SK-N-SH treated with all-trans-retinoic acid at 6 μM for 48 hours (cell line): ENCODE results near the gene ACOT7.

Source experiments
- ARNTL ChIP-seq: fragments of 450-650 bp; formaldehyde crosslinking; IDR thresholded peaks from 2 replicates; pipeline ENCODE4 v1.5.0; 2020; ENCODE audit warnings: low read depth, mild to moderate bottlenecking, moderate library complexity, borderline replicate concordance
- ESRRG ChIP-seq: fragments of 250-450 bp; sonication (Bioruptor Pico); IDR thresholded peaks from 2 replicates; pipeline ENCODE4 v1.6.1; 2021; ENCODE audit warnings: mild to moderate bottlenecking
- OSR1 ChIP-seq: fragments of 250-450 bp; sonication (Bioruptor Pico); IDR thresholded peaks from 2 replicates; pipeline ENCODE4 v1.8.0; 2022; ENCODE audit warnings: moderate library complexity, mild to moderate bottlenecking, inconsistent platforms
- PATZ1 ChIP-seq: fragments of 250-450 bp; sonication (Bioruptor Pico); IDR thresholded peaks from 2 replicates; pipeline ENCODE4 v1.8.0; 2020; ENCODE audit warnings: mild to moderate bottlenecking, moderate library complexity, borderline replicate concordance
- RARB ChIP-seq: fragments of 250-450 bp; sonication (Bioruptor Pico); IDR thresholded peaks from 2 replicates; pipeline ENCODE4 v1.8.0; 2021; ENCODE audit warnings: mild to moderate bottlenecking, moderate library complexity
- TSHZ2 ChIP-seq: fragments of 250-450 bp; sonication (Bioruptor Pico); IDR thresholded peaks from 2 replicates; pipeline ENCODE4 v1.5.0; 2020; ENCODE audit warnings: mild to moderate bottlenecking, moderate library complexity
- ZFP3 ChIP-seq: fragments of 250-450 bp; sonication (Bioruptor Pico); IDR thresholded peaks from 2 replicates; pipeline ENCODE4 v1.5.0; 2020; ENCODE audit warnings: mild to moderate bottlenecking, moderate library complexity
- ZFP30 ChIP-seq: fragments of 450-650 bp; formaldehyde crosslinking; IDR thresholded peaks from 2 replicates; pipeline ENCODE4 v1.5.0; 2022; ENCODE audit warnings: mild to moderate bottlenecking, moderate library complexity
- ZNF565 ChIP-seq: fragments of 450-650 bp; formaldehyde crosslinking; conservative IDR thresholded peaks from 2 replicates; pipeline ENCODE4 v1.5.0; 2020; ENCODE audit warnings: low read depth, mild to moderate bottlenecking, moderate library complexity
- ZNF8 ChIP-seq: fragments of 450-650 bp; formaldehyde crosslinking; IDR thresholded peaks from 2 replicates; pipeline ENCODE4 v1.5.0; 2020; ENCODE audit warnings: mild to moderate bottlenecking, moderate library complexity

DNA sequence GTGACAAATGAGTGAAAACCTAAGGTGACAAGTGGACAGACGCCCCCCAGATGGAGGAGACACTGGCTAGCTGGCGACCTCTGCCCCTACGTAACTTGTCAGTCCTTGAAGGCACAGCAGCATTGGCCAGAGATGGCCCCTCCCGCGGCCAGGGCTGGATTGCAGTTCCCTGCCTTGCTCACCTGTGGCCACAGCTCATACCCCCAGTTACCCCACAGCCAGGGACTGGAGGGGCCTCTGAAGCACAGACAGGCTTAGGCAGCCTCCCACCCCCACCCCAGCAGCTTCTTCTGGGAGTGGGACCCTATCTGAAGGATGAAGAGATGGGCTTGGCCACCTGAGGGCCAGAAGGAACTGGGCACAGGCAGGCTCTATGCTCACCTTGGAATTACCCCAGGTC is 145.9 kb downstream of the ACOT7 start:
- no peak for TF ChIP-seq ZFP30 (CRISPR knock-in tag)
- TF ChIP-seq PATZ1 (CRISPR knock-in tag): no peak
- no peak for TF ChIP-seq OSR1 (CRISPR knock-in tag)
- no peak for TF ChIP-seq RARB (CRISPR knock-in tag)
- TF ChIP-seq ARNTL: no peak
- no peak for TF ChIP-seq ZNF565 (CRISPR knock-in tag)
- no peak for TF ChIP-seq ZFP3 (CRISPR knock-in tag)
- no peak for TF ChIP-seq ZNF8 (CRISPR knock-in tag)
- no peak for TF ChIP-seq ESRRG
- TF ChIP-seq TSHZ2 (CRISPR knock-in tag): no peak
